C4-2B (cell line): ENCODE data around the gene LAMA5.

ENCODE experiments used
- ZFX ChIP-seq: fragments of 450-650 bp; IDR thresholded peaks from 2 replicates; pipeline ENCODE4 v1.6.1; 2017
- TF ChIP-seq, protein P1 (sequence below): fragments of 450-650 bp; conservative IDR thresholded peaks from 2 replicates; pipeline ENCODE4 v1.5.1; 2017; ENCODE audit warnings: mild to moderate bottlenecking

- TF ChIP-seq, protein P1, sequence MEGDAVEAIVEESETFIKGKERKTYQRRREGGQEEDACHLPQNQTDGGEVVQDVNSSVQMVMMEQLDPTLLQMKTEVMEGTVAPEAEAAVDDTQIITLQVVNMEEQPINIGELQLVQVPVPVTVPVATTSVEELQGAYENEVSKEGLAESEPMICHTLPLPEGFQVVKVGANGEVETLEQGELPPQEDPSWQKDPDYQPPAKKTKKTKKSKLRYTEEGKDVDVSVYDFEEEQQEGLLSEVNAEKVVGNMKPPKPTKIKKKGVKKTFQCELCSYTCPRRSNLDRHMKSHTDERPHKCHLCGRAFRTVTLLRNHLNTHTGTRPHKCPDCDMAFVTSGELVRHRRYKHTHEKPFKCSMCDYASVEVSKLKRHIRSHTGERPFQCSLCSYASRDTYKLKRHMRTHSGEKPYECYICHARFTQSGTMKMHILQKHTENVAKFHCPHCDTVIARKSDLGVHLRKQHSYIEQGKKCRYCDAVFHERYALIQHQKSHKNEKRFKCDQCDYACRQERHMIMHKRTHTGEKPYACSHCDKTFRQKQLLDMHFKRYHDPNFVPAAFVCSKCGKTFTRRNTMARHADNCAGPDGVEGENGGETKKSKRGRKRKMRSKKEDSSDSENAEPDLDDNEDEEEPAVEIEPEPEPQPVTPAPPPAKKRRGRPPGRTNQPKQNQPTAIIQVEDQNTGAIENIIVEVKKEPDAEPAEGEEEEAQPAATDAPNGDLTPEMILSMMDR = no peak
- no peak for TF ChIP-seq ZFX
Measured at GRCh38 chr20:62387933-62388635, 21.0 kb upstream of the LAMA5 start.
